NB4 (cell line): Measurements from ENCODE around the gene WFDC9.
"Not testable (repeated sequence)": the region's sequence is repeated elsewhere in the genome, so short reads cannot be mapped to it uniquely, and the experiment has no call there.

Source experiments
- POLR2A ChIP-seq: IDR thresholded peaks from 2 replicates; pipeline ENCODE4 v1.6.1; 2011; ENCODE audit warnings: mild to moderate bottlenecking; ENCODE audit not compliant: insufficient read length; ENCODE audit errors: extremely low read depth
- TF ChIP-seq, protein P1 (sequence below): IDR thresholded peaks from one replicate; pipeline ENCODE4 v1.5.1; 2012; ENCODE audit warnings: low read depth, low read length
- TF ChIP-seq, protein P2 (sequence below): IDR thresholded peaks from 2 replicates; pipeline ENCODE4 v1.6.1; 2011; ENCODE audit warnings: low read depth, low read length

DNA sequence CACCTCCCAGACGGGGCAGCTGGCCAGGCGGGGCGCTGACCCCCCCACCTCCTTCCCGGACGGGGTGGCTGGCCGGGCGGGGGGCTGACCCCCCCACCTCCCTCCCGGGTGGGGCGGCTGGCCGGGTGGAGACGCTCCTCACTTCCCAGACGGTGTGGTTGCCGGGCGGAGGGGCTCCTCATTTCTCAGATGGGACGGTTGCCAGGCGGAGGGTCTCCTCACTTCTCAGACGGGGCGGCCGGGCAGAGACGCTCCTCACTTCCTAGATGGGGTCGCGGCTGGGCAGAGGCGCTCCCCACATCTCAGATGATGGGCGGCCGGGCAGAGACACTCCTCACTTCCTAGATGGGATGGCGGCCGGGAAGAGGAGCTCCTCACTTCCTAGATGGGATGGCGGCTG is 14.8 kb upstream of the WFDC9 start:
- not testable (repeated sequence) for TF ChIP-seq POLR2A
- TF ChIP-seq, protein P1, sequence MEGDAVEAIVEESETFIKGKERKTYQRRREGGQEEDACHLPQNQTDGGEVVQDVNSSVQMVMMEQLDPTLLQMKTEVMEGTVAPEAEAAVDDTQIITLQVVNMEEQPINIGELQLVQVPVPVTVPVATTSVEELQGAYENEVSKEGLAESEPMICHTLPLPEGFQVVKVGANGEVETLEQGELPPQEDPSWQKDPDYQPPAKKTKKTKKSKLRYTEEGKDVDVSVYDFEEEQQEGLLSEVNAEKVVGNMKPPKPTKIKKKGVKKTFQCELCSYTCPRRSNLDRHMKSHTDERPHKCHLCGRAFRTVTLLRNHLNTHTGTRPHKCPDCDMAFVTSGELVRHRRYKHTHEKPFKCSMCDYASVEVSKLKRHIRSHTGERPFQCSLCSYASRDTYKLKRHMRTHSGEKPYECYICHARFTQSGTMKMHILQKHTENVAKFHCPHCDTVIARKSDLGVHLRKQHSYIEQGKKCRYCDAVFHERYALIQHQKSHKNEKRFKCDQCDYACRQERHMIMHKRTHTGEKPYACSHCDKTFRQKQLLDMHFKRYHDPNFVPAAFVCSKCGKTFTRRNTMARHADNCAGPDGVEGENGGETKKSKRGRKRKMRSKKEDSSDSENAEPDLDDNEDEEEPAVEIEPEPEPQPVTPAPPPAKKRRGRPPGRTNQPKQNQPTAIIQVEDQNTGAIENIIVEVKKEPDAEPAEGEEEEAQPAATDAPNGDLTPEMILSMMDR: not testable (repeated sequence)
- TF ChIP-seq, protein P2, sequence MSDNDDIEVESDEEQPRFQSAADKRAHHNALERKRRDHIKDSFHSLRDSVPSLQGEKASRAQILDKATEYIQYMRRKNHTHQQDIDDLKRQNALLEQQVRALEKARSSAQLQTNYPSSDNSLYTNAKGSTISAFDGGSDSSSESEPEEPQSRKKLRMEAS: not testable (repeated sequence)
